PC-3 (cell line): ENCODE results near the gene DDX54. TPM values are rescaled to one million over a fixed set of nuclear protein-coding genes. Genes with fewer than 3 reads are reported as not detected.

ENCODE experiments used
- ATAC-seq: fragments of 200-7000 bp; cut with Tn5 transposase; 2 replicates; pipeline ENCODE4 v1.9.1; 2020; ENCODE audit warnings: mild to moderate bottlenecking, moderate library complexity
- BruUV-seq: library from RNA; stranded (reverse); fragments of 400-500 nt; replicated peaks from 2 replicates; lab custom pipeline; 2021; lab: Mats Ljungman, UMichigan
- CTCF ChIA-PET: fragments of 300-600 bp; sonication (Branson Sonifier 250); formaldehyde crosslinking; loops from one replicate; lab custom pipeline; 2022; ENCODE audit warnings: antibody characterized with exemption; lab: Charles Lee
- POLR2A ChIA-PET: fragments of 300-600 bp; sonication (Branson Sonifier 250); formaldehyde crosslinking; loops from one replicate; lab custom pipeline; 2022; ENCODE audit warnings: antibody characterized with exemption; ENCODE audit not compliant: unreplicated experiment; lab: Charles Lee
- DNase-seq: peaks from one replicate; pipeline ENCODE4 v3.0.0-alpha.2; 2015
- H2AFZ ChIP-seq: fragments of 300-600 bp; sonication (generic); 2 replicates; pipeline ENCODE4 v1.6.0; 2016; ENCODE audit warnings: antibody characterized with exemption, low read length
- H3F3A ChIP-seq: fragments of 300-600 bp; sonication (generic); one replicate; pipeline ENCODE4 v1.6.0; 2017; ENCODE audit warnings: antibody characterized with exemption, low read length, control low read depth, mild to moderate bottlenecking; ENCODE audit not compliant: unreplicated experiment
- H3K27ac ChIP-seq: fragments of 300-600 bp; sonication (generic); 2 replicates; pipeline ENCODE4 v1.5.1; 2016; ENCODE audit warnings: mild to moderate bottlenecking, low read length
- H3K27me3 ChIP-seq: fragments of 300-600 bp; sonication (generic); 2 replicates; pipeline ENCODE4 v1.6.1; 2016; ENCODE audit warnings: low read length, mixed read lengths
- H3K36me3 ChIP-seq: fragments of 300-600 bp; sonication (generic); 2 replicates; pipeline ENCODE4 v1.6.1; 2016; ENCODE audit warnings: low read depth, mixed run types, low read length, mixed read lengths
- H3K4me1 ChIP-seq: fragments of 300-600 bp; sonication (generic); 2 replicates; pipeline ENCODE4 v1.5.1; 2016; ENCODE audit warnings: low read length; ENCODE audit not compliant: insufficient read depth
- H3K4me2 ChIP-seq: fragments of 300-600 bp; sonication (generic); 2 replicates; pipeline ENCODE4 v1.6.0; 2016; ENCODE audit warnings: low read length
- H3K4me3 ChIP-seq: fragments of 300-600 bp; sonication (generic); 2 replicates; pipeline ENCODE4 v1.5.1; 2016; ENCODE audit warnings: mild to moderate bottlenecking, low read length, mixed read lengths
- H3K79me2 ChIP-seq: fragments of 300-600 bp; sonication (generic); 2 replicates; pipeline ENCODE4 v1.6.1; 2017; ENCODE audit warnings: low read length, mixed read lengths
- H3K9ac ChIP-seq: fragments of 300-600 bp; sonication (generic); 2 replicates; pipeline ENCODE4 v1.6.0; 2016; ENCODE audit warnings: mild to moderate bottlenecking, low read length
- H3K9me2 ChIP-seq: fragments of 300-600 bp; sonication (generic); replicated peaks from 2 replicates; pipeline ENCODE4 v1.6.1; 2016; ENCODE audit warnings: mixed run types, low read length, mixed read lengths
- H3K9me3 ChIP-seq: fragments of 300-600 bp; sonication (generic); 2 replicates; pipeline ENCODE4 v1.6.1; 2016; ENCODE audit warnings: low read length, mixed read lengths
- H4K20me1 ChIP-seq: fragments of 300-600 bp; sonication (generic); 2 replicates; pipeline ENCODE4 v1.6.1; 2016; ENCODE audit warnings: low read length, mixed read lengths
- EZH2 ChIP-seq: fragments of 300-600 bp; sonication (generic); IDR thresholded peaks from one replicate; pipeline ENCODE4 v1.6.1; 2017; ENCODE audit warnings: antibody characterized with exemption, mild to moderate bottlenecking, low read length; ENCODE audit not compliant: unreplicated experiment
- EZH2phosphoT487 ChIP-seq: fragments of 300-600 bp; sonication (generic); IDR thresholded peaks from 2 replicates; pipeline ENCODE4 v1.6.1; 2018; ENCODE audit warnings: mild to moderate bottlenecking, antibody characterized with exemption, low read length, borderline replicate concordance
- intact Hi-C: fragments of 100-400 bp; cut with micrococcal nuclease; formaldehyde crosslinking; loops from 2 replicates; pipeline ENCODE4 v1.9.0; 2023
- total RNA-seq: library from RNA; depleted of rRNA; stranded (reverse); fragments of >200 nt; gene quantifications from 2 replicates; pipeline ENCODE4 v1.2.3, GENCODE V29; 2014
- TF ChIP-seq, protein P1 (sequence below): fragments of 300-600 bp; sonication (generic); conservative IDR thresholded peaks from 2 replicates; pipeline ENCODE4 v1.5.1; 2017; ENCODE audit warnings: antibody characterized with exemption, low read depth, mild to moderate bottlenecking, low read length

The DDX54 gene
- total RNA-seq, 1 experiment from 2014 or later = 158 TPM

DNA sequence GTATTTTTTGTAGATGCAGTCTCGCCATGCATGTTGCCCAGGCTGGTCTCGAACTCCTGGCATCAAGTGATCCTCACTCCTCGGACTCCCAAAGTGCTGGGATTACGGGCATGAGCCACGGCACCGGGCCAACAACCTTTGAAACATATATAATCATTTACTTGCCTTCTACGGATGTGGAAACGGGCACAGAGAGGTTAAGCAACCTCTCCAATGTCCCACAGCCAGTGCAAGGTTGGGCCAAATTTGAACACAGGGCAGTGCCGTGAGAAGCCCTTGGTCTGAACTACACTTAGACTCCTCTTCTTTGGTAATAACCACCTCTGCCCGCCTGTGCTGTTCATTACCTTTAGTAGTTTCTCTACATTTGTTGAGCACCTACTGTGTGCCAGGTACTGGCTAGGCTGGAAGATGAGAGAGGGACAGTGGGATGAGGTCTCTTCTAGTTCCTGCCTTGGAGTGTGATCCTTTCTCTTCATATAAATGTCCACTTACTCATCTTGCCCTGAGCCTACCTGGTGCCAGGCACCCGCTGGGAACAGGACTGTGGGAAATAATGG, 2.2 kb downstream of the DDX54 start:
- CTCF ChIA-PET = no interaction called here
- TF ChIP-seq EZH2phosphoT487 (no peak), EZH2 (no peak)
- TF ChIP-seq, protein P1, sequence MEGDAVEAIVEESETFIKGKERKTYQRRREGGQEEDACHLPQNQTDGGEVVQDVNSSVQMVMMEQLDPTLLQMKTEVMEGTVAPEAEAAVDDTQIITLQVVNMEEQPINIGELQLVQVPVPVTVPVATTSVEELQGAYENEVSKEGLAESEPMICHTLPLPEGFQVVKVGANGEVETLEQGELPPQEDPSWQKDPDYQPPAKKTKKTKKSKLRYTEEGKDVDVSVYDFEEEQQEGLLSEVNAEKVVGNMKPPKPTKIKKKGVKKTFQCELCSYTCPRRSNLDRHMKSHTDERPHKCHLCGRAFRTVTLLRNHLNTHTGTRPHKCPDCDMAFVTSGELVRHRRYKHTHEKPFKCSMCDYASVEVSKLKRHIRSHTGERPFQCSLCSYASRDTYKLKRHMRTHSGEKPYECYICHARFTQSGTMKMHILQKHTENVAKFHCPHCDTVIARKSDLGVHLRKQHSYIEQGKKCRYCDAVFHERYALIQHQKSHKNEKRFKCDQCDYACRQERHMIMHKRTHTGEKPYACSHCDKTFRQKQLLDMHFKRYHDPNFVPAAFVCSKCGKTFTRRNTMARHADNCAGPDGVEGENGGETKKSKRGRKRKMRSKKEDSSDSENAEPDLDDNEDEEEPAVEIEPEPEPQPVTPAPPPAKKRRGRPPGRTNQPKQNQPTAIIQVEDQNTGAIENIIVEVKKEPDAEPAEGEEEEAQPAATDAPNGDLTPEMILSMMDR = no peak
- Histone ChIP-seq H3K9me3 (no peaks in the 10 kb centered on the region), H3K27ac (no peak overlapping the region), H3F3A (no peaks in the 10 kb centered on the region), H3K4me2 (peak overlapping the region; percentile 90), H4K20me1 (peaks cover 38% of the 10 kb centered on the region), H3K4me3 (no peak overlapping the region), H3K79me2 (peaks cover 80% of the 10 kb centered on the region), H3K4me1 (peaks cover 24% of the 10 kb centered on the region), H3K36me3 (peaks cover 39% of the 10 kb centered on the region), H3K9ac (no peak overlapping the region), H3K27me3 (no peaks in the 10 kb centered on the region), H2AFZ (no peak overlapping the region), H3K9me2 (no peaks in the 10 kb centered on the region)
- ATAC-seq (no peak), DNase-seq (no peak)
- intact Hi-C loops = no loop called here
- POLR2A ChIA-PET = no interaction called here
- BruUV-seq = no TSS peak

DNA sequence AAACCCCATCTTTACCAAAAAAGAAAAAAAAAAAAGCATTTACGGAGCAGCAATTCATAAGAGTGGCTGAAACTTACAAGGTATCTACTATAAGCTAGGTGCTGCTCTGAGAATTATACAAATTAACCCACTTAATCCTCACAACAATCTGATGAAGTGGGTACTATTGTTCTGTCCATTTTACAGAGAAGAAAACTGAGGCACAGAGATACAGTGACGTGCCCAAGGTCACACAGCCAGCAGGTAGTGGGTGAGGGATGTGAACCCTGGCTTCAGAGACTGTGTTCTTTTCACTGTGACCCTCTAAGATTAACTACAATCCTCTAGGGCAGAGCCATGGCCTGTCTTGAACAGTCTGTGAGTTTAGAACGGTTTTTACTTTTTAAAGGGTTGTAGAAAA, 3.3 kb downstream of the DDX54 start:
- H4K20me1 ChIP-seq = peaks cover 35% of the 10 kb centered on the region
- ChIA-PET POLR2A (interaction anchor here (0.6 to 0.7 kb wide), 2 partner anchors 77 to 1340 kb away, joined by 3 to 6 read pairs; partner anchors contain the start of gene MAPKAPK5), CTCF (no interaction called here)
- H3K27ac ChIP-seq = no peak overlapping the region
- no TSS peak for BruUV-seq
- H3K4me2 ChIP-seq = no peak overlapping the region
- DNase-seq (no peak), ATAC-seq (no peak)
- H3K4me3 ChIP-seq = no peak overlapping the region
- H3K9ac ChIP-seq = no peak overlapping the region
- no peaks in the 10 kb centered on the region for H3K9me3 ChIP-seq
- H2AFZ ChIP-seq = no peak overlapping the region
- H3K9me2 ChIP-seq = no peaks in the 10 kb centered on the region
- H3K36me3 ChIP-seq = peaks cover 51% of the 10 kb centered on the region
- no peaks in the 10 kb centered on the region for H3K27me3 ChIP-seq
- H3F3A ChIP-seq = no peaks in the 10 kb centered on the region
- H3K79me2 ChIP-seq = peaks cover 70% of the 10 kb centered on the region
- H3K4me1 ChIP-seq = peaks cover 20% of the 10 kb centered on the region
- intact Hi-C loops = no loop called here
- TF ChIP-seq EZH2 (no peak), EZH2phosphoT487 (no peak)
- TF ChIP-seq, protein P1 = no peak

DNA sequence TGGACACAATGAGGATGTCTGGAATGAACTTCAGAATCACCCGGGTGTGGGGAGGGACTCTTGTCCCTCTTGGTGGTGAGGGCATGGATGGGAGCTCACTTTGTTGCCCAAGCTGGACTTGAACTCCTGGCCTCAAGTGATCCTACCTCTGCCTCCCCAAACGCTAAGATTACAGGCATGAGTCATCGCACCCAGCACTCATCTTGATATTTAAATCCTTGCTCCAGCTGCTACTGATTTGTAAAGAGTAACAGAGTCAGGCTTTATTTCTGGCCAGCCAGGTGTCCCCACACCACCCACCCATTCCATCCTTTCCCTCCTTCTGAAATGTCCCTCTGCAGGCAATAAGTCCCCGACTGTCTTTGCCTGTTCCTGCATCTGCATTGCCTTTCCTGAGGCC, 4.9 kb downstream of the DDX54 start:
- Histone ChIP-seq H4K20me1 (peaks cover 32% of the 10 kb centered on the region), H3K36me3 (peaks cover 56% of the 10 kb centered on the region), H2AFZ (no peak overlapping the region), H3F3A (no peaks in the 10 kb centered on the region), H3K4me1 (peaks cover 9% of the 10 kb centered on the region), H3K4me3 (no peak overlapping the region), H3K79me2 (peaks cover 54% of the 10 kb centered on the region), H3K9me2 (no peaks in the 10 kb centered on the region), H3K9ac (no peak overlapping the region), H3K4me2 (no peak overlapping the region), H3K27me3 (no peaks in the 10 kb centered on the region), H3K9me3 (no peaks in the 10 kb centered on the region), H3K27ac (no peak overlapping the region)
- BruUV-seq = no TSS peak
- ChIA-PET POLR2A (no interaction called here), CTCF (no interaction called here)
- intact Hi-C loops = no loop called here
- TF ChIP-seq EZH2phosphoT487 (no peak), EZH2 (no peak)
- TF ChIP-seq, protein P1 = no peak
- no peak for DNase-seq
- ATAC-seq = no peak
